ENCODE results near the gene FRS3. TPM values are rescaled to one million over a fixed set of nuclear protein-coding genes. Genes with fewer than 3 reads are reported as not detected.

Gene FRS3
- total and polyA plus RNA-seq, 2 experiments from 2014 or later: 1.3 to 3.3 TPM

DNA sequence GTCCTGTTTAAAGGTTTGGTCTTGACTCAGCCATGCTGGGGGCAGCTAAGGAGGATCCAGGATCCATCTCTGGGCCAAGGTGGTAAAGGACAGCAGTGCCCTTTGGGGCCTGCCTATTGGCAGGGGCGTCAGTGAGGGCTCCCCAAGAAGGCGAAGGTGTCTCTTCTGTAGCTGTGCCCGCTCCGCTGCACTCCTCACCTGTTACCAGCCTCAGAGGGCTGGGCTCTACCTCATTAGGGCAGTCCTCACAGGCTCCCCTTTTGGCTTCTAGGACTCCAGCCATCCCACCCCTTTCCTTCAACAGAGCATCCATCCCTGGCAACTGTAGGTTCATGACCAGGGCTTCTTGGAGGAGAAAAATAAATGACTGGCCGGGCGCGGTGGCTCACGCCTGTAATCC, 10.3 kb downstream of the FRS3 start (continued):
- TF ChIP-seq ZNF462 (CRISPR knock-in tag; IDR thresholded peaks at IDR 0.05): no peak
- no peak for TF ChIP-seq NANOG (IDR thresholded peaks at IDR 0.05; ENCODE audit: borderline replicate concordance)
- TF ChIP-seq ZNF331 (CRISPR knock-in tag; IDR thresholded peaks at IDR 0.05; ENCODE audit: low read depth): no peak
- TF ChIP-seq REST (IDR thresholded peaks at IDR 0.05; ENCODE audit: unreplicated experiment): no peak
- TF ChIP-seq POLR2AphosphoS5 (IDR thresholded peaks at IDR 0.05; ENCODE audit: low read depth): no peak
- TF ChIP-seq EZH2 (IDR thresholded peaks at IDR 0.05; ENCODE audit: low read depth, unreplicated experiment): no peak
- TF ChIP-seq STAT1 (IDR thresholded peaks at IDR 0.05; ENCODE audit: unreplicated experiment): no peak
- no peak for TF ChIP-seq EZH2phosphoT487 (IDR thresholded peaks at IDR 0.05; ENCODE audit: unreplicated experiment)
- no peak for TF ChIP-seq JUNB (IDR thresholded peaks at IDR 0.05; ENCODE audit: unreplicated experiment)
- TF ChIP-seq CTCF (conservative IDR thresholded peaks at IDR 0.05; ENCODE audit: low read depth in 2 of 2): no peak

Measured in GM23338 (cell line).